ENCODE measurements around the gene HTRA3. TPM values are rescaled to one million over a fixed set of nuclear protein-coding genes. Genes with fewer than 3 reads are reported as not detected.
A peak's percentile ranks its signal among the peaks of the same experiment; 100 is the strongest.

HTRA3 gene
- total RNA-seq, 1 experiment from 2014 or later, result 0.81 TPM

- DNase-seq (ENCODE audit: low read depth), result no peak
Observed at GRCh38 chr4:8308856-8309771, 39.6 kb downstream of the HTRA3 start.

- DNase-seq (ENCODE audit: low read depth), result no peak
Observed at GRCh38 chr4:8310306-8310705, 40.8 kb downstream of the HTRA3 start.

GRCh38 chr4:8311101-8312068, 41.8 kb downstream of the HTRA3 start:
- DNase-seq (ENCODE audit: low read depth), result no peak

GRCh38 chr4:8312069-8312445, 42.5 kb downstream of the HTRA3 start:
- DNase-seq (ENCODE audit: low read depth), result no peak

- no peak for DNase-seq (ENCODE audit: low read depth)
Observed at GRCh38 chr4:8312976-8313375, 43.4 kb downstream of the HTRA3 start.

- DNase-seq (ENCODE audit: low read depth), result no peak
Observed at GRCh38 chr4:8314691-8315255, 45.2 kb downstream of the HTRA3 start.

- peak; percentile 84 for DNase-seq (ENCODE audit: low read depth)
Observed at GRCh38 chr4:8315435-8316250, 46.1 kb downstream of the HTRA3 start.

GRCh38 chr4:8316251-8316771, 46.8 kb downstream of the HTRA3 start:
- DNase-seq (ENCODE audit: low read depth), result no peak

GRCh38 chr4:8316911-8317351, 47.4 kb downstream of the HTRA3 start:
- DNase-seq (ENCODE audit: low read depth), result no peak

- DNase-seq (ENCODE audit: low read depth), result no peak
Observed at GRCh38 chr4:8317474-8317873, 47.9 kb downstream of the HTRA3 start.

- no peak for DNase-seq (ENCODE audit: low read depth)
Observed at GRCh38 chr4:8318509-8318908, 49.0 kb downstream of the HTRA3 start.

- DNase-seq (ENCODE audit: low read depth), result no peak
Observed at GRCh38 chr4:8319061-8319460, 49.5 kb downstream of the HTRA3 start.

GRCh38 chr4:8319731-8320385, 50.3 kb downstream of the HTRA3 start:
- DNase-seq (ENCODE audit: low read depth), result no peak

GRCh38 chr4:8320386-8320750, 50.8 kb downstream of the HTRA3 start:
- no peak for DNase-seq (ENCODE audit: low read depth)

- no peak for DNase-seq (ENCODE audit: low read depth)
Observed at GRCh38 chr4:8321220-8321619, 51.7 kb downstream of the HTRA3 start.

GRCh38 chr4:8321771-8322170, 52.2 kb downstream of the HTRA3 start:
- no peak for DNase-seq (ENCODE audit: low read depth)

- no peak for DNase-seq (ENCODE audit: low read depth)
Observed at GRCh38 chr4:8322794-8323704, 53.5 kb downstream of the HTRA3 start.

- peak; percentile 32 for DNase-seq (ENCODE audit: low read depth)
Observed at GRCh38 chr4:8323947-8324555, 54.5 kb downstream of the HTRA3 start.

GRCh38 chr4:8324640-8325239, 55.2 kb downstream of the HTRA3 start:
- peak; percentile 26 for DNase-seq (ENCODE audit: low read depth)
